ENCODE results near the gene AGAP2.
A peak's percentile ranks its signal among the peaks of the same experiment; 100 is the strongest.
"Not testable (repeated sequence)": the region's sequence is repeated elsewhere in the genome, so short reads cannot be mapped to it uniquely, and the experiment has no call there.

The AGAP2 gene

GRCh38 chr12:57695770-57696432 lies 42.6 kb downstream of the AGAP2 start:
- DNase-seq (ENCODE audit: low read depth, low spot score): no peak

- no peak for DNase-seq (ENCODE audit: low read depth, low spot score)
These were observed 44.0 kb downstream of the AGAP2 start for GRCh38 chr12:57694459-57695019.

GRCh38 chr12:57693659-57694458 lies 44.7 kb downstream of the AGAP2 start, which contains the start of gene OS9:
Gene OS9 (plus strand): TSS chr12:57694132. CDS start chr12:57694162, 30 bp downstream.
- DNase-seq (ENCODE audit: low read depth, low spot score): peak; percentile 90

- DNase-seq (ENCODE audit: low read depth, low spot score): no peak
These were observed 45.3 kb downstream of the AGAP2 start for GRCh38 chr12:57693317-57693658.

- DNase-seq (ENCODE audit: low read depth, low spot score): no peak
These were observed 46.0 kb downstream of the AGAP2 start for GRCh38 chr12:57692500-57692899.

GRCh38 chr12:57688931-57689330 lies 49.6 kb downstream of the AGAP2 start:
- no peak for DNase-seq (ENCODE audit: low read depth, low spot score)

GRCh38 chr12:57687862-57688261 lies 50.7 kb downstream of the AGAP2 start:
- no peak for DNase-seq (ENCODE audit: low read depth, low spot score)

GRCh38 chr12:57679697-57680096 lies 58.8 kb downstream of the AGAP2 start:
- no peak for DNase-seq (ENCODE audit: low read depth, low spot score)

GRCh38 chr12:57677947-57678346 lies 60.6 kb downstream of the AGAP2 start:
- not testable (repeated sequence) for DNase-seq (ENCODE audit: low read depth, low spot score)

- DNase-seq (ENCODE audit: low read depth, low spot score): no peak
These were observed 63.9 kb downstream of the AGAP2 start for GRCh38 chr12:57674691-57675090.

Measured in activated naive CD8-positive, alpha-beta T cell treated with anti-CD3 and anti-CD28 coated beads, Interleukin-2, amount 50 U/mL, for 16 hours (primary cell).